Keratinocyte (primary cell): ENCODE data around the gene NOL9. TPM values are rescaled to one million over a fixed set of nuclear protein-coding genes. Genes with fewer than 3 reads are reported as not detected.
A peak's percentile ranks its signal among the peaks of the same experiment; 100 is the strongest.

Experiments used
- DNase-seq: peaks from one replicate; pipeline ENCODE4 v3.0.0-alpha.2; 2011; ENCODE audit warnings: low read depth, missing footprints, low spot score
- FAIRE-seq: peaks from 2 replicates; lab custom pipeline; 2011; peaks lifted over from hg19 to GRCh38; lab: Jason Lieb, UNC
- H2AFZ ChIP-seq: 2 replicates; pipeline ENCODE4 v1.6.0; 2012; ENCODE audit warnings: low read length, control low read depth, inconsistent platforms; ENCODE audit not compliant: control insufficient read depth
- H3K27ac ChIP-seq: 2 replicates; pipeline ENCODE4 v1.5.1; 2011; ENCODE audit warnings: low read length; ENCODE audit not compliant: control insufficient read depth, insufficient read depth
- H3K27me3 ChIP-seq: 3 replicates; pipeline ENCODE4 v1.6.0; 2011; ENCODE audit warnings: low read length; ENCODE audit not compliant: control insufficient read depth, insufficient read depth; ENCODE audit errors: extremely low read depth
- H3K36me3 ChIP-seq, 2 experiments: 2 replicates in 1 of 2; 3 replicates in 1 of 2; pipeline ENCODE4 v1.5.1; 2011; ENCODE audit warnings: low read length in 2 of 2, mild to moderate bottlenecking in 1 of 2; ENCODE audit not compliant: control insufficient read depth in 2 of 2, insufficient read depth in 2 of 2; ENCODE audit errors: extremely low read depth in 1 of 2
- H3K4me1 ChIP-seq: 3 replicates; pipeline ENCODE4 v1.5.1; 2011; ENCODE audit warnings: low read length; ENCODE audit not compliant: control insufficient read depth, insufficient read depth; ENCODE audit errors: extremely low read depth
- H3K4me2 ChIP-seq: 3 replicates; pipeline ENCODE4 v1.6.0; 2011; ENCODE audit warnings: low read depth, low read length; ENCODE audit not compliant: control insufficient read depth, insufficient read depth; ENCODE audit errors: extremely low read depth
- H3K4me3 ChIP-seq, 3 experiments: fragments of 200-600 bp in 1 of 3; sonication (generic) in 1 of 3; 2 replicates in 2 of 3; 3 replicates in 1 of 3; pipeline ENCODE4 v1.5.1; 2011 to 2016; ENCODE audit warnings: low read length in 3 of 3, mild to moderate bottlenecking in 3 of 3, control low read depth in 2 of 3, inconsistent platforms in 1 of 3, low read depth in 1 of 3, mixed read lengths in 1 of 3, mixed run types in 1 of 3, moderate library complexity in 1 of 3; ENCODE audit not compliant: control insufficient read depth in 2 of 3, insufficient read depth in 2 of 3; ENCODE audit errors: extremely low read depth in 1 of 3
- H3K79me2 ChIP-seq: 2 replicates; pipeline ENCODE4 v1.6.0; 2012; ENCODE audit warnings: low read length; ENCODE audit not compliant: control insufficient read depth, insufficient read depth
- H3K9ac ChIP-seq: 3 replicates; pipeline ENCODE4 v1.6.0; 2011; ENCODE audit warnings: low read length; ENCODE audit not compliant: control insufficient read depth, insufficient read depth; ENCODE audit errors: extremely low read depth
- H3K9me1 ChIP-seq: 3 replicates; pipeline ENCODE4 v1.6.0; 2011; ENCODE audit warnings: low read length; ENCODE audit not compliant: control insufficient read depth, insufficient read depth; ENCODE audit errors: extremely low read depth
- H3K9me3 ChIP-seq: 2 replicates; pipeline ENCODE4 v1.5.1; 2012; ENCODE audit warnings: low read depth, low read length; ENCODE audit not compliant: control insufficient read depth
- H4K20me1 ChIP-seq: 3 replicates; pipeline ENCODE4 v1.6.0; 2011; ENCODE audit warnings: low read length; ENCODE audit not compliant: control insufficient read depth, insufficient read depth; ENCODE audit errors: extremely low read depth
- EZH2 ChIP-seq: IDR thresholded peaks from one replicate; pipeline ENCODE4 v1.6.1; 2012; ENCODE audit warnings: inconsistent platforms, mild to moderate bottlenecking, low read length, moderate library complexity
- dilution Hi-C: fragments of 300-500 bp; cut with MboI; formaldehyde crosslinking; loops from one replicate; pipeline ENCODE4 v1.7.0; 2020; ENCODE audit warnings: low sequenced_read_pairs; ENCODE audit not compliant: extremely low pct_ligation_motif_present
- polyA plus RNA-seq, 5 experiments: library from polyadenylated mRNA; depleted of rRNA in 3 of 5; stranded (reverse) in 3 of 5; stranded (forward) in 1 of 5; unstranded in 1 of 5; fragments of >200 nt; gene quantifications; 1 replicate in 1 of 5; 2 replicates in 3 of 5; 3 replicates in 1 of 5; pipeline versions ENCODE4 v1.2.1 to v1.2.3, GENCODE V29; 2011 to 2012; ENCODE audit warnings: missing spikeins in 2 of 5, low read depth in 1 of 5, low replicate concordance in 1 of 5
- TF ChIP-seq, protein P1 (sequence below), 3 experiments: IDR thresholded peaks in 1 of 3; conservative IDR thresholded peaks in 1 of 3; optimal IDR thresholded peaks in 1 of 3; 2 replicates in 2 of 3; 3 replicates in 1 of 3; pipeline versions ENCODE3 to v1.5.1; 2011; ENCODE audit warnings: low read length in 3 of 3, mild to moderate bottlenecking in 3 of 3, moderate library complexity in 2 of 3, control low read depth in 1 of 3, inconsistent platforms in 1 of 3; ENCODE audit not compliant: insufficient read depth in 2 of 3; ENCODE audit errors: extremely low read depth in 1 of 3

Gene NOL9
- polyA plus RNA-seq, 1 donor (not counting 4 experiments of a cell fraction or from before 2014, with no cell fraction given): 24.6 TPM

DNA sequence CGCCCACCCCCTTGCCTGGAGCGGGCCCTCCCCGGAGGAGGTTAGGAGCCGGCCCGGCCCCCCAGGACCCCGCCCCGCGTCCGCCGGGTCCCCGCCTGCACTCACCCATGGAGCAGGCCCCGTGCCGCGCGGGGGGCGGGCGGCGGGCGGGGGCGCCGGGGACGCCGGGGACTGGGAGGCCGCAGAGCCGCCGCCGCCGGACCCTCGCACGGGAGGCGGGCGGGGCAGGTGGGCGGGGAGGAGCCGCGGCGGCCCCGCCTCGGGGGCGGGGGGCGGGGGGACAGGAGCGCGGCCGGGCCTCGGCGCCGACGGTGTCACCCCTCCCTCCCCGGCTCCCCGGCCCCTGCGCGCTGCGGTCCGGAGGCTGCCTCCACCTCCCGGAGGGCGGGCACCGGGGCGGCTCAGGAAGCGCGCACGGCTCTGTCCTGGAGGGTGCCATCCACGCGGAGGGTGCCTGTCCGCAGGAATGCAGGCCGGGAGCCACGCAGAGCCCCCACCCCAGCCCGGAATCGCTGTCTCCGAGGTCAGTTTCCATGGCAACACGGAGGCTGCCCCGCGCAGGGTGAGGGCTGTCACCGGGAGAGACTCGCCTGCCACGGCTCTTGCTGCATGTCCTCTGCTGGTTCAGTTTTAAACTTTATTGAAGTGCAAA, 57.0 kb downstream of the NOL9 start:
- Histone ChIP-seq H3K4me3 (peak overlapping the region; percentile 63 to 72 (median 70)), H3K4me2 (peak overlapping the region; percentile 85)

DNA sequence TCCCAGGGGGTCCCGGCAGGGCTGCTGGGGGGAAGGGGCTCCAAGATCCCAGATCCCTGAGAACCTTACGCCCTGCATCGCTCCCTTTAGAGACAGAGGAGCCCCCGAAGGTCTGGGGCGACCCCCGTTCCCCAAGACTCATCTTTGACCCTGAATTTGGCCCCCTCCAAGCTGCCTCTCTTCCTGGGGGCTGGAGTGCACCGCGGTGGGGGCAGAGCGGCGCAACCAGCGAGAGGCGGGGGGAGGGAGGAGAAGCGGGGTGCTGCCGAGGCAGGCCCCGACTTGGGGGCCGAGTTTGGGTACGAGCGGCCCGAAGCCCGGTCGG, 57.5 kb downstream of the NOL9 start:
- H3K9ac ChIP-seq: peak overlapping the region; percentile 72
- no peak for TF ChIP-seq EZH2
- TF ChIP-seq, protein P1, sequence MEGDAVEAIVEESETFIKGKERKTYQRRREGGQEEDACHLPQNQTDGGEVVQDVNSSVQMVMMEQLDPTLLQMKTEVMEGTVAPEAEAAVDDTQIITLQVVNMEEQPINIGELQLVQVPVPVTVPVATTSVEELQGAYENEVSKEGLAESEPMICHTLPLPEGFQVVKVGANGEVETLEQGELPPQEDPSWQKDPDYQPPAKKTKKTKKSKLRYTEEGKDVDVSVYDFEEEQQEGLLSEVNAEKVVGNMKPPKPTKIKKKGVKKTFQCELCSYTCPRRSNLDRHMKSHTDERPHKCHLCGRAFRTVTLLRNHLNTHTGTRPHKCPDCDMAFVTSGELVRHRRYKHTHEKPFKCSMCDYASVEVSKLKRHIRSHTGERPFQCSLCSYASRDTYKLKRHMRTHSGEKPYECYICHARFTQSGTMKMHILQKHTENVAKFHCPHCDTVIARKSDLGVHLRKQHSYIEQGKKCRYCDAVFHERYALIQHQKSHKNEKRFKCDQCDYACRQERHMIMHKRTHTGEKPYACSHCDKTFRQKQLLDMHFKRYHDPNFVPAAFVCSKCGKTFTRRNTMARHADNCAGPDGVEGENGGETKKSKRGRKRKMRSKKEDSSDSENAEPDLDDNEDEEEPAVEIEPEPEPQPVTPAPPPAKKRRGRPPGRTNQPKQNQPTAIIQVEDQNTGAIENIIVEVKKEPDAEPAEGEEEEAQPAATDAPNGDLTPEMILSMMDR (optimal IDR thresholded peaks at IDR 0.05 in 1 of 3, IDR thresholded peaks at IDR 0.05 in 1 of 3, conservative IDR thresholded peaks at IDR 0.05 in 1 of 3; ENCODE audit: extremely low read depth in 1 of 3, insufficient read depth in 2 of 3, low read length in 3 of 3): no peak
- peaks cover 0 to 2% of the 10 kb centered on the region in 2 experiments for H3K36me3 ChIP-seq
- H3K4me3 ChIP-seq: peak overlapping the region; percentile 63 to 70 (median 70)
- peaks cover 30% of the 10 kb centered on the region for H3K4me1 ChIP-seq
- H3K27ac ChIP-seq: peak overlapping the region; percentile 10
- no peaks in the 10 kb centered on the region for H3K9me1 ChIP-seq
- DNase-seq: no peak
- no peaks in the 10 kb centered on the region for H4K20me1 ChIP-seq
- dilution Hi-C loops: no loop called here
- peaks cover 3% of the 10 kb centered on the region for H3K27me3 ChIP-seq
- H3K79me2 ChIP-seq: no peaks in the 10 kb centered on the region
- FAIRE-seq: no peak
- H3K4me2 ChIP-seq: peak overlapping the region; percentile 85
- H2AFZ ChIP-seq: no peak overlapping the region
- no peaks in the 10 kb centered on the region for H3K9me3 ChIP-seq

More for the DNA sequence above, 57.0 kb downstream of the NOL9 start:
- peak overlapping the region; percentile 72 for H3K9ac ChIP-seq
- peaks cover 0 to 2% of the 10 kb centered on the region in 2 experiments for H3K36me3 ChIP-seq
- H3K79me2 ChIP-seq: no peaks in the 10 kb centered on the region
- H3K4me1 ChIP-seq: peaks cover 25% of the 10 kb centered on the region
- H3K9me1 ChIP-seq: no peaks in the 10 kb centered on the region
- dilution Hi-C loops: no loop called here
- no peak for TF ChIP-seq EZH2
- TF ChIP-seq, protein P1 (optimal IDR thresholded peaks at IDR 0.05 in 1 of 3, IDR thresholded peaks at IDR 0.05 in 1 of 3, conservative IDR thresholded peaks at IDR 0.05 in 1 of 3; ENCODE audit: extremely low read depth in 1 of 3, insufficient read depth in 2 of 3, low read length in 3 of 3): no peak
- peak overlapping the region; percentile 68 for H2AFZ ChIP-seq
- H3K9me3 ChIP-seq: no peaks in the 10 kb centered on the region
- no peaks in the 10 kb centered on the region for H4K20me1 ChIP-seq
- H3K27ac ChIP-seq: no peak overlapping the region
- H3K27me3 ChIP-seq: peaks cover 3% of the 10 kb centered on the region
- DNase-seq (no peak), FAIRE-seq (no peak)
